Natural killer cell (primary cell): Measurements from ENCODE around the gene FBLIM1. TPM values are rescaled to one million over a fixed set of nuclear protein-coding genes. Genes with fewer than 3 reads are reported as not detected.

Experiments
- ATAC-seq, 3 donors: fragments of 150-1000 bp in 2 of 3; fragments of 200-7000 bp in 1 of 3; cut with Tn5 transposase; 1 replicate in 1 of 3; 2 replicates in 2 of 3; pipeline ENCODE4 v1.10.0; 2021; ENCODE audit warnings: mild to moderate bottlenecking in 2 of 3, moderate library complexity in 2 of 3
- DNase-seq, 2 donors: peaks; one replicate each; pipeline versions ENCODE4 v3.0.0 to v3.0.0-alpha.2; 2013 to 2021; ENCODE audit warnings: mixed read lengths in 1 of 2
- H3K27ac ChIP-seq: one replicate; pipeline ENCODE4 v1.5.1; 2013; ENCODE audit warnings: mild to moderate bottlenecking, low read length
- H3K27me3 ChIP-seq: one replicate; pipeline ENCODE4 v1.6.1; 2013; ENCODE audit warnings: low read length; ENCODE audit not compliant: control insufficient read depth, insufficient read depth
- H3K36me3 ChIP-seq: one replicate; pipeline ENCODE4 v1.6.1; 2013; ENCODE audit warnings: low read length; ENCODE audit not compliant: control insufficient read depth, insufficient read depth
- H3K4me1 ChIP-seq: one replicate; pipeline ENCODE4 v1.6.1; 2013; ENCODE audit warnings: low read length; ENCODE audit not compliant: control insufficient read depth, insufficient read depth
- H3K4me3 ChIP-seq: one replicate; pipeline ENCODE4 v1.5.1; 2013; ENCODE audit warnings: low read length
- H3K9me3 ChIP-seq: one replicate; pipeline ENCODE4 v1.6.1; 2013; ENCODE audit warnings: low read length; ENCODE audit not compliant: control insufficient read depth, insufficient read depth
- H3K27ac Mint-ChIP-seq, 2 donors: one replicate each; pipeline ENCODE4 v1.8.0; 2022; ENCODE audit warnings: mild to moderate bottlenecking in 2 of 2, mixed read lengths in 2 of 2, moderate library complexity in 1 of 2
- H3K27me3 Mint-ChIP-seq, 2 donors: one replicate each; pipeline ENCODE4 v1.8.0; 2022; ENCODE audit warnings: low read depth in 2 of 2, mixed read lengths in 2 of 2
- H3K36me3 Mint-ChIP-seq: one replicate; pipeline ENCODE4 v1.8.0; 2022; ENCODE audit warnings: mixed read lengths
- H3K4me1 Mint-ChIP-seq, 2 donors: one replicate each; pipeline ENCODE4 v1.8.0; 2022; ENCODE audit warnings: mixed read lengths in 2 of 2
- H3K4me3 Mint-ChIP-seq: one replicate; pipeline ENCODE4 v1.8.0; 2022; ENCODE audit warnings: mild to moderate bottlenecking, moderate library complexity, mixed read lengths
- H3K9me3 Mint-ChIP-seq, 2 donors: one replicate each; pipeline ENCODE4 v1.8.0; 2022; ENCODE audit warnings: mixed read lengths in 2 of 2
- CTCF ChIP-seq: fragments of 200-600 bp; IDR thresholded peaks from one replicate; pipeline ENCODE4 v1.8.0; 2022; ENCODE audit warnings: antibody characterized with exemption
- WGBS: methylation state at CpG from one replicate; pipeline ENCODE4 v1.1.7; 2013; ENCODE audit warnings: missing lambda C conversion rate; ENCODE audit not compliant: insufficient coverage; 5-methylcytosine and 5-hydroxymethylcytosine counted together
- intact Hi-C: fragments of 100-400 bp; cut with micrococcal nuclease; formaldehyde crosslinking; loops from one replicate; pipeline ENCODE4 v1.14.2; 2022
- total RNA-seq, 4 donors: library from RNA; stranded (reverse); fragments of 120-200 nt in 1 of 4; gene quantifications; one replicate each; pipeline versions ENCODE4 v1.2.3 to v1.2.4, GENCODE V29; 2013 to 2022

Gene FBLIM1
- total RNA-seq, 3 donors from 2014 or later (not counting 1 experiment from before 2014, with no cell fraction given): 0.39 TPM; not detected in 2

- Histone ChIP-seq H3K9me3 (no peaks in the 10 kb centered on the region), H3K36me3 (peaks cover 27% of the 10 kb centered on the region), H3K4me1 (no peaks in the 10 kb centered on the region), H3K27me3 (no peaks in the 10 kb centered on the region), H3K27ac (no peak overlapping the region), H3K4me3 (no peak overlapping the region)
- TF ChIP-seq CTCF: no peak
- no peaks in the 10 kb centered on the region for H3K36me3 Mint-ChIP-seq
- no peaks in the 10 kb centered on the region for H3K9me3 Mint-ChIP-seq
- intact Hi-C loops: no loop called here
- ATAC-seq: no peak
- no peak overlapping the region for H3K27ac Mint-ChIP-seq
- no peaks in the 10 kb centered on the region for H3K27me3 Mint-ChIP-seq
- DNase-seq: no peak
- 94% methylated on average over 4 of the region's 4 CpGs for WGBS
- H3K4me3 Mint-ChIP-seq: no peak overlapping the region
- H3K4me1 Mint-ChIP-seq: peaks cover 14 to 16% of the 10 kb centered on the region in 2 donors
Measured at GRCh38 chr1:15714406-15715136, 44.0 kb upstream of the FBLIM1 start.

- no peak overlapping the region for H3K4me3 ChIP-seq
- Mint-ChIP-seq H3K9me3 (no peaks in the 10 kb centered on the region), H3K36me3 (no peaks in the 10 kb centered on the region), H3K27me3 (no peaks in the 10 kb centered on the region), H3K4me3 (no peak overlapping the region), H3K4me1 (peaks cover 0 to 5% of the 10 kb centered on the region in 2 donors), H3K27ac (no peak overlapping the region)
- DNase-seq (no peak), ATAC-seq (no peak)
- H3K27ac ChIP-seq: no peak overlapping the region
- WGBS: 97% methylated on average over 11 of the region's 11 CpGs
- intact Hi-C loops: no loop called here
- TF ChIP-seq CTCF: no peak
- H3K4me1 ChIP-seq: no peaks in the 10 kb centered on the region
- H3K9me3 ChIP-seq: no peaks in the 10 kb centered on the region
- no peaks in the 10 kb centered on the region for H3K27me3 ChIP-seq
- H3K36me3 ChIP-seq: peaks cover 46% of the 10 kb centered on the region
Measured at GRCh38 chr1:15717418-15718125, 41.0 kb upstream of the FBLIM1 start.

- intact Hi-C loops: no loop called here
- Histone ChIP-seq H3K9me3 (no peaks in the 10 kb centered on the region), H3K36me3 (peaks cover 52% of the 10 kb centered on the region), H3K27ac (no peak overlapping the region), H3K4me1 (no peaks in the 10 kb centered on the region), H3K4me3 (no peak overlapping the region), H3K27me3 (no peaks in the 10 kb centered on the region)
- H3K4me3 Mint-ChIP-seq: no peak overlapping the region
- H3K27me3 Mint-ChIP-seq: no peaks in the 10 kb centered on the region
- TF ChIP-seq CTCF: no peak
- DNase-seq (no peak), ATAC-seq (no peak)
- no peaks in the 10 kb centered on the region for H3K9me3 Mint-ChIP-seq
- WGBS: 89% methylated on average over 8 of the region's 8 CpGs
- H3K36me3 Mint-ChIP-seq: no peaks in the 10 kb centered on the region
- H3K27ac Mint-ChIP-seq: no peak overlapping the region
- H3K4me1 Mint-ChIP-seq: peaks cover 0 to 5% of the 10 kb centered on the region in 2 donors
Measured at GRCh38 chr1:15718199-15718601, 40.4 kb upstream of the FBLIM1 start.
